ENCODE measurements around the gene ARMC5.
"Not testable (repeated sequence)": the region's sequence is repeated elsewhere in the genome, so short reads cannot be mapped to it uniquely, and the experiment has no call there.

ARMC5 gene

DNA sequence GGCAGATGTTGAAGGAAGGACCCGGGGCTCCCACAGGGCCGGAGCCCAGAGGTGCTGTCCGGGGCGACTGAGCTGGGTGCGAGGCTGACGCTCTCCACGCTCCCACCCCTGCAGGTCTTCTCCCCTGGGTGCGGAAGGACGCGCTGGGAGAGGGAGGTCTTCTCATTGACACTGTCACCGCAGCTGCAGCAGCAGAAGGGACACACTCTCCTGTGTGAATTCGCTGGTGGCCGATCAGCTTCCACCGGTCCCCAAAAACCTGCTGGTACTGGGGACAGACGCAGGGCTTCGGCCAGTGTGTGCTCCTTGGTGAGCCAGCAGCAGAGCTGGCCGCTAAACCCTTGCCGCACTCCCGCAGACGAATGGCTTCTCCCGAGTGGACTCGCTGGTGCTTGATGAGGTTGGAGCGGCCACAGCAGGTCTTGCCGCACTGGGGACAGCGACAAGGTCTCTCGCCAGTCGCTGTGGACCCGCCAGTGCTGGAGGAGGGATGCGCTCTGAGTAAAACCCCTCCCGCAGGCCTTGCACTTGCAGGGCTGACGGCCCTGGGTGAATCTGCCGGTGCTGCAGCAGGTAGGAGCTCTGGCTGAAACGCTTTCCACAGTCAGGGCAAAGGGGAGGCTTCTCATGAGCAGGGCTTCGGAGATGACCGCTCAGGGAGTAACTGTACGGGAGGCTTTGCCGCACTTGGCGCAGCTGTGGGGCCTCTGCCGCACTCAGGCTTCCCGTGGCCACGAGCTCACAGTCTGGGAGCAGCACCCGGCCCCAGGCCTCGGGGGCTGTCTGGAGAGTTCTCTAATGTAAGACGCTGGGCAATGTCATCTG is 22.9 kb upstream of the ARMC5 start:
- no peak for DNase-seq

DNA sequence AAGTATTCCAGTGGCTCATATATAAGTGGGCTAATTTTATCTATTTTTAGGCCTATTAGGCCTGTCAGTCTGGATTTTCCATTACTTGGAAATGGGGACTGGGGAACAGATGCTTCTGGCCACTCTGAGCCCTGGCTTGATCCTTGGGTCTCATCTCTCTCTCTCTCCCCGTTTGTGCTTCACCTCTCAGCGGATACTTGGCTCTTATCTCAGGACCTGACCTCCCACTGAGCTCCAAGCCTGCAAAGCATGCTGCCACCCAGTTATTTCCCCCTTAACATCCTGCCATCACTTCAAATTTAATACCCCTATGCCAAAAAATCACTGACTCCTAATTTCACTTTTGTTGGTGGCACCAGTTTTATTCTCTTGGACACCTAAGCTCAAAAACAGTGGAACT is 20.9 kb upstream of the ARMC5 start:
- DNase-seq = no peak

DNA sequence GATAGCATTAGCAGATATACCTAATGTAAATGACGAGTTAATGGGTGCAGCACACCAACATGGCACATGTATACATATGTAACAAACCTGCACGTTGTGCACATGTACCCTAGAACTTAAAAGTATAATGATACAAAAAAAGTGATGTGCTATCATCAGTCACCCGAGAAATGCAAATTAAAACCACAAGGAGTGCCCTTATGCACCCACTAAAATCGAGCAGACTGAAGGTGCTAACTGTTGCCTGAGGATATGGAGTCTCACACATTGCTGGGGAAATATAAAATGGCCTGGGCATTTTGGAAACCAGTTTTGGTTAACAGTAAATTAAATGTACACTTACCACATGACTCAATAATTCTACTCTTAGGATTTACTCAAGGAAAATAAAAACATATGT is 20.3 kb upstream of the ARMC5 start:
- not testable (repeated sequence) for DNase-seq

DNA sequence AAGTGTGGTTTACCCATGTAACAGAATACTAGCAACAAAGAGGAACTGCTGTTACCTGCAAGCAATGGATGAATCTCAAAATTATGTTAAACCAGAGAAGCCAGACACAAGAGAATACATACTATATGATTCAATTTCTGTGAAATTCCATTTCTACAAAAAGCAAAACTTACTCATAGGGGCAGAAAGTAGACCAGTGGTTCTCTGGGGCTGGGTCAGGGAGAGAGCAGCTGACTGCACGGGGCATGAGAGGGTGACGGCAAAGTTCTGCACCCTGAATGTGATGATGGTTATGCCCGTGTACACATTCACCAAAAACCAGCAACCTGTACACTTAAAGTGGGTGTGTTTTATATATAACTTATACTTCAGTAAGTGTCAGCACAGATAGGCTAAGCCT is 19.8 kb upstream of the ARMC5 start:
- no peak for DNase-seq

DNA sequence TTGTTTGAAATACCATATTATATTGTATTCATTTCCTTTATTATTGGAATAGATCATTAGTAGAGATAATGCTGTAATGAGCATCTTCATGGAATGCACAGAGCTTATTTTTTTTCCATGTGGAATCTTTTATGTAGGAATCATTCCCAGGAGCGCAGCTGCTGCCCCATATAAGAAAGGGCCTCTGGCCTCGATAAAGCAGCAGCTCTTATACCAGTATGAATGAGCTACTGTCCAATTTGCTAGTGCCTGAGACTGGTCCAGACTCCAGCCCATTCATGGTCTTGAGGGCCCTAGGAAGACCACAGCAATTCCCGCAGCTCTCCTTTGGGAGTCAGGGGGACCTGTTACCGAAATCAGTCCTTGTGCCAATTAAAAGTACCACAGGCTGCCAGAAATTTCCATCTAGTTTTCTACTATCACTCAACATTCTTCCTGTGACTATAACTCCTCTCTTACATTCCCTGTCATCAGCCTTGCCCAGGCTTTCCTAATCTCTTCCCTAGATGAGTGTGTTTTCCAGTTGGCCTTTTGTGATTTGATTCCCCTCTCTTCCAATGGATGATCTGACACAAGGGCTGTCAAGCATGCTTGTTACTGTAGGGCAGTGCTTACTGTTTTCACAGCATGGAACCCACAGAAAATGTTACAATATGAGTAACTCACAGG is 18.7 kb upstream of the ARMC5 start:
- no peak for DNase-seq

DNA sequence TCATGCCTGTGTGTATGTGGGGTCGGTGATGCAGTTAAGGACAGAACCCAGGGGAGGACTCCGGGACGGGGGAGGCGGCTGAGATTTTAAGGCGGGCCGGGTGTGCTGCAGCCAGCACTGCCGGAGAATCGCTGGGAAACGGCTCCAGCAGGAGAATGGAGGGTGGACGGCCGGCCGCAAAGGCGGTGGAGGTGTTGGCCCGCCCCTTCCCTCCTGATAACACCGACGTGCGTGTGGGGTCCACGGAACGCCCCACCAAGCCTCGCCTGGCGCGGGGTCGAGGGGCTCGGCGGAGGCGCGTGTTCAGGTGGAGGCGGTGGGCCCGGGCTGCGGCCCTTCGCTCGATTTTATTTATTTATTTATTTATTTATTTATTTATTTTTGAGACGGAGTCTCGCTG is 17.3 kb upstream of the ARMC5 start:
- DNase-seq = no peak

DNA sequence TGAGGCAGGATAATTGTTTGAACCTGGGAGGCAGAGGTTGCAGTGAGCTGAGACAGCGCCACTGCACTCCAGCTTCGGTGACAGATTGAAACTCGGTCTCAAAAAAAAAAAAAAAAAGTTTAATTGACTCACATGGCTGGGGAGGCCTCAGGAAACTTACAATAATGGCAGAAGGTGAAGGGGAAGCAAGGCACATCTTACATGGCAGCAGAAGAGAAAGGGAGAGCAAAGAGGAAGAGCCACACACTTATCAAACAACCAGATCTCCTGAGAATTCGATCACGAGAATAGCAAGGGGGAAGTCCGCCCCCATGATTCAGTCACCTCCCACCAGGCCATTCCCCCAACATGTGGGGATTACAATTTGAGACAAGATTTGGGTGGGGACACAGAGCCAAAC is 13.4 kb upstream of the ARMC5 start:
- not testable (repeated sequence) for DNase-seq

DNA sequence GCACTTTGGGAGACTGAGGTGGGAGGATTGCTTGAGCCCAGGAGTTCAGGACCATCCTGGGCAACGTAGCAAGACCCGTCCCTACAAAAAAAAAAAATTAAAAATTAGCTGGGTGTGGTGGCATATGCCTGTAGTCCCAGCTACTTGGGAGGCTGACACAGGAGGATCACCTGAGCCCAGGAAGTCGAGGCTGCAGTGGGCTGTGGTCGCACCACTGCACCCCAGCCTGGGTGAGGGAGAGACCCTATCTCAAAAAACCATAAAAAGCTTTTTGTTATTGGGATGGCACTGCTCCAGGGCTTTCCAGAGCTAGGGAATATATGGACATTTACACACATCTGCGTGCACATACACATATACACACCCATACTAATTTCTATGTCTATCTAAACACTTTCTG is 8.1 kb upstream of the ARMC5 start:
- no peak for DNase-seq

DNA sequence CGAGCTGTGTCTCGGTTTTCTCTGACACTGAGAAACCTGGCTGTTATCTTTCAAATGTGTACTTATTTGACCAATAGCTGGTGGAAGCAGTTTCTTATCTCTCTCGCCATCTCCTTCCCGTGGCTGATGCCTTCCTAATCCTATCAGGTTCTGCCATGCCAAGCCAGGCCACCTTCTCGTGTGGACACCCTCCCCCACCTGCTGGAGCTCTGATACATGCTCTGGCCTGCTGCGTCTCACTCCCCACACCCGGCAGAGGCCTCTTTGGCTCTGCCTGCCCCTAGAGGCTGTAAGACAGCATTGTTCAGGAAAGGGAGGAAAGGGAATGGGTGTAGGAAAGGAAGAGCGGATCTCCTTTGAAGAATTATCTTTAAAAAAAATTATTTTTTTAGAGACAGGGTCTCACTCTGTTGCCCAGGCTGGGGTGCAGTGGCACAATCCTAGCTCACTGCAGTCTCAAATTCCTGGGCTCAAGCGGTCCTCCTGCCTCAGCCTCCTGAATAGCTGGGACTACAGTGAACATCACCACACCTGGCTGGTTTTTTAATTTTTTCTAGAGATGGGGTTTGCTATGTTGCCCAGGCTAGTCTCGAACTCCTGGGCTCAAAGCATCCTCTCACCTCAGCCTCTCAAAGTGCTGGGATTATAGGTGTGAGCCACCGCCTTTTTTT is 7.5 kb upstream of the ARMC5 start:
- no peak for DNase-seq

DNA sequence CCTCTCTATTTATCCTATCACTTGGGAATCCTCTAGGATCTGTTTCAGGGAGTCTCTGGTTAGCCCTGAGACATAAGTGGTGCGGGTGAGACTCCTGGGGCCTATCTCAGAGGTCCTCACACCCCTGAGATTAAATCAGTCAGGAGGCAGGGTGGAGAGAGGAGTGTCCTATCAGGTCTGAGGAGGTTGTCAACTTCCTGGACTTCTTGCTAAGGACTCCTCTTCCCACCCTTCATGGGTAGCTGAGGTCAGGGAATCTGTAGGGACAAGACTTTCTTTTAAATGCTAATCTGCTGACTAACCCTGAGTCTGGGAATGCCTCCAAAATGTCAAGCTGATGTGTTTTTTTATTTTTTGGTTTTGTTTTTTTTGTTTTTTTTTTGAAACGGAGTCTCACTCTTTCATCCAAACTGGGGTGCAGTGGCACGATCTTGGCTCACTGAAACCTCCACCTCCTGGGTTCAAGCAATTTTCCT is 6.6 kb upstream of the ARMC5 start:
- DNase-seq = no peak

DNA sequence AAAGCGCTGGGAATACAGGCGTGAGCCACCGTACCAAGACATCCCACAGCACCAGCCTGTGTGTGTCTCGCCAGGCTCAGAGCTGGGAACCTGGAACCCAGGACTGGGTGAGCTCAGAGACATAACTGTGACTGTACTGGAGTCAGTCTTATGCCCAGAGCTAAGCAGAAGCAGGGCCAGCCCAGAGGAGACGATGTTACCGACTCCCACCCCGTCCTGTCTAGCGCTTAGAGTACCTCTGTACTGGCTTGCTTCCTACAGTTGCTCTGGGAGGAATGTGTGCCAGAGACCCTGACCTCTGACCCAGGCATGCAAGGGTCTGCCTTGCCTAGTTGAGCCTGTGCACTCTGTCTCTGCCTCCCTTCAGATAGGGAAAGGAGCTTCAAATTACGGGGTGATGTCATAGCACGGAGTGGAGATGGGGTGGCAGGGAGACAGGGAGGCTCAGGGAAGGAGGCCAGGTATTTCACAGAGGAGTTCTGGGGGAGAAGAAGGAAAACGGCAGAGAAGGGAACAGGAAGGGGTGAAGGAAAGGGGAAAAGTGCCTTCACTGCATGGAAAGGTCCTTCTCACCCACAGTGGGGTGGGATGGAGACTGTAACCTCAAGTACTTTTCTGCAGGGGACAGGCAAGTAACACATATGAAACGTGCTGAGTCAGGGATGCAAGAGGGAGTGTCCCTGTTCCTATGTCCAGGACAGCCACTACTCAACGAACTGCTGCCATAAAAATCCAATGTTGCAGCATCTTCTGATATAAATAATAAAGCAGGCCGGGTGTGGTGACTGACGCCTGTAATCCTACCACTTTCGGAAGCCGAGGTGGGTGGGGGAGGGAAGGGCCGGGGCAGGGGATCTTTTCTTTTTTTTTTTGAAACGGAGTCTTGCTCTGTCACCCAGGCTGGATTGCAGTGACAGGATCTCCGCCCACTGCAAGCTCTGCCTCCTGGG is 5.8 kb upstream of the ARMC5 start:
- DNase-seq = peak; percentile 57

DNA sequence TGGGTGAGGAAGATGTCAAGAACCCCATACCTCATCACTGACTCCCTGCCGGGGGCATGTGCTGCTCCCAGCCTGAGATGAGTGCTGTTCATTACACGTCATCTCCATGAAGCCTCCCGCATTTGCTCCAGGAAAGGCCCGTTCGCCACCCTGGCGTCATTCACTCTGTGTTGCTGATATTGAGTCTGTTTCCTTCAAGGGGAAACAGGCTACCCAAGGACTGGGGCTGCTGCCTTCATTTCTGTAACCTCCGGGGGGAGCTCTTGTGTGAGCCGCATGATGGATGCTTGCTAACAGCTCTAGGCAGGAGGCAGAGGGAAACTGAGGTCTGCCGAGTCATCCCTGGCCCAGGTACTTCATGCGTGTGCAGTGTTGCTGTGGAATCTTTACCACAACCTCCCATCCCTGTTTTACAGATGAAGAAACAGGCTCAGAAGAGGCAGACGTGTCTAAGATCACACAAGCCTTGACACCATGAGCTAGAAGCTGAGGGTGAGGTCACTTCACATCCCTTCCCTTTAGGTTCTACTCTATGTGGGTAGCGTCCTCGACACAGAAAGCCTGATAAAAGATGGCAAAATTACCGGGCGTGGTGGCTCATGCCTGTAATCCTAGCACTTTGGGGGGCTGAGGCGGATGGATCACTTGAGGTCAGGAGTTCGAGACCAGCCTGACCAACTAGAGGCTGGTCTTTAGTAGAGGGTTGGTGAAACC is 3.5 kb upstream of the ARMC5 start:
- no peak for DNase-seq

DNA sequence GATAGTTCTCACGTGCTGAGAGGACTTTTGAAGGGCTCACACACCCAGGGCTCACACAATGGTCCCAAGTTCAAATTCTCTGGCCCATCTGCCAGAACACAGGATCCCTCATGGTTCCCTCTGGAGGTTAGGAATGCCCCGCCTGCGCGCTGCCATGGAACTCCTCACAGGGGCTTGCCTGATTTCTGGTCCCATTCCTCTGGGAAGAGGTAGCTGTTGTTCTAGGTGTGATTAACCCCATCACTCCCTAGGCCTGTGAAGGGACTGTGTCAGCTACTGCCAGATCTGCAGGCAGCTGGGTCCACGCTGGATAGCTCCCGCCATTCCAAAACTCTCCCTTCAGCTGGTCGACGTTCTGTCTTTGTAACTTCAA is 2.3 kb upstream of the ARMC5 start:
- no peak for DNase-seq

DNA sequence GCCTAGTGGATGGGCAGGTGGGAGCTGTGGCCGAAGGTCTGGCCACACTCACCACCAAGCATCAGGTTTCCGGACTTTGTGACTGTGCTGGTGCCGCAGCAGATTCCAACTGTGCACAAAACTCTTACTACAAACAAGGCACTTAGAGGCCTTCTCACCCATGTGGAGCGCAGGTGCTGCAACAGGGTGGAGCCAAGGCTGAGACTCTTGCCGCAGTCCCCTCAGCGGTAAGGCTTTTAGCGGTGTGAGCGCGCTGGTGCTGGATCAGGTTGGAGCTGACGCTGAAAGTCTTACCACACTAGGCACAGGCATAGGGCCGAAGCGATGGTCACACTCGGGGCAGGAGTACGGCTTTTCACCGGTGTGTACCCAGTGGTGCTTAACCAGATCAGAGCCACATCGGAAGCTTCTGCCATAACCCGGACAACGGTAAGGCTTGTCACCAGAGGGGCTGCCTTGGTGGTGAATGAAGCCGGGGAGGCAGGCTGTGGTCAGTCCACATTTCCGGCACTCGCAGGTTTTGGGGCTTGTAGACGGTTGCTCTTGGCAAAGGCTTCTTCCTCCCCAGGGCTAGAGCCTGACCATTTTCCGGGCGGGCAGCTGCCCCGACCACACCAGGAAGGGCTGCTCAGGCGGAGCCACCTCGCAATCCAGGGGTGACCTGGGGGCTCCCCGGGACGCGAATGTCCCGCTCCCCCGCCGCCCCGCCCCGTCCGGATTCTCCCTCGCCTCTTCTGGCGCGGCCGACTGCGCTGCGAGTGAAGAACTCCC is 1.0 kb upstream of the ARMC5 start:
- peak; percentile 53 for DNase-seq

DNA sequence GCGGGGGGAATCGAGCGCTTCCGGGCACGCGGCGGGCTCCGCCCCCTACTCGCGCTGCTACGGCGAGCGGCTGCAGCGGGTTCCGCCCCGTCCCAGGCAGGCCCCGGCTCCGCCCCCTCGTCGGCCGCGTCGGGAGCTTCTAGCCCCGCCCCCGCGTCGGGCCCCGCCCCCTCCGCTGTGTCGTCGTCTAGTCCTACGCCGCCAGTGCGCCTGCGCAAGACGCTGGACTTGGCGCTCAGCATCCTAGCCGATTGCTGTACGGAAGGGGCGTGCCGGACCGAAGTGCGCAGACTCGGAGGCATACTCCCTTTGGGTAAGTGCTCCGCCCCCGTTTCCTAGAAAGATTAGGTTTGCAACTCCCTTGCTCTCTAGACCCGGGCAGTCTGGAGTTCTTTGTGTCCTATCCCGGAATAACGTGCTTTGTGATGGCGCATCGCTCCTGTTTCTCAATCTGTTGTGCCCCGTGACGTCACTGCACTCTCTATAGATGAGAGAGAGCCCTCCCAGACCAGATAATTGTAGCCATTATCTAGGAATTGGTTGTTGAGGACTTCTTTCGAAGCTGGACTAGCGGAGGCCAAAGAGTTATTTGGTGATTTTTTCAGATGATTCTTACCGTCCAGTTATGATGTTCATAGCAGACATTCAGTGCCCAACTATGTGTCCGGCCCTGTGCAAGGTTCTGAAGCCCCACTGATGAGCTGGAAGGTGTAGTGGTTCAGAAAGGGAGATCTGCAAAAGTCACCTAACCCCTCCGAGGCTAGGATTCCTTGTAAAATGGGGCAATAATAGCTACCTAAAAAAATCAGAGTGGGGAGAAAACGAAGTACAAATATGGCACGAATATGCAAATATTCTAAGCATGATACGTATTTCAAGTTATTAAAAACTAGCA is 633 bp downstream of the ARMC5 start:
- peak; percentile 100 for DNase-seq

DNA sequence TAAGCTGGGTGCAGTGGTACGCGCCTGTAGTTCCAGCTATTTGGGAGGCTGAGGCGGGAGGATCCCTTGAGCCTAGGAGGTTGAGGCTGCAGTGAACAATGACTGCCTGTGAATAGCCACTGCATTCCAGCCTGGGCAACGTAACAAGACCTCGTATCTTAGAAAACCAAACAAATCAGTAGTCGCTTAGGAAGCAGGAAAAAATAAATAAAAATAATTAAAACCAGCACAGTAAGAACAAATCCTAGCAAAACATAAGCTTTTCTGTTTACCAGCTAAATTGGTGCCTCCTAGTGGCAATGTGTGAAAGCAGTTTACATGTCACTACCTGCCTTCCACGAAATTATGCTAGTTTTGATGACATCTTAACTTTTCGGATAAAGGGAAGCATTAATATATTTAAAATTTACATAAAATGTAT is 1.3 kb downstream of the ARMC5 start:
- no peak for DNase-seq

DNA sequence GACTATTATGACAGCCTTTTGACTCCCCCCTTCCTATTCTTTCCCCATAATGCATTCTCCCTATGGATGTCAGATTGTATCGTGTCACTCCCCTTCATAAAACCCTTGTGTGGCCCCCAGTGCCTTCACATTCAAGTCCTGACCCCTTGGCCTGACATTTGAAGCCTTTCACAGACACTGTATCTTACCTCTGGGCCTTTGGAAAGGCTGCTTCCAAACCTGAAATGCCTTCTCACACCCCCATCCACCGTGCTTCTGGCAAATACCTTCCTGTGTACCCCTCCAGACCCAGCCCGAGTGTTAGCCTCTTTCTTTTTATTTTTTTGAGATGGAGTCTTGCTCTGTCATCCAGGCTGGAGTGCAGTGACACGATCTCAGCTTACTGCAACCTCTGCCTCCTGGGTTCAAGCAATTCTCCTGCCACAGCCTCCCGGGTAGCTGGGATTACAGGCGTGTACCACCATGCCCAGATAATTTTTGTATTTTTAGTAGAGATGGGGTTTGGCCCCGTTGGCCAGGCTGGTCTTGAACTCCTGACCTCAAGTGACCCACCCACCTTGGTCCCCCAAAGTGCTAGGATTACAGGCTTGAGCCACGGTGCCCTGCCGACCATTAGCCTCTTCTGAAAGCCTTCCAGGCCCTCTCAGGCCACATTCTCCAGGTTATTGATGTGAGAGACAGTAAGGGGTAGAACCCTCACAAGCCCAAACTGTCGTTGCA is 2.1 kb downstream of the ARMC5 start:
- no peak for DNase-seq

DNA sequence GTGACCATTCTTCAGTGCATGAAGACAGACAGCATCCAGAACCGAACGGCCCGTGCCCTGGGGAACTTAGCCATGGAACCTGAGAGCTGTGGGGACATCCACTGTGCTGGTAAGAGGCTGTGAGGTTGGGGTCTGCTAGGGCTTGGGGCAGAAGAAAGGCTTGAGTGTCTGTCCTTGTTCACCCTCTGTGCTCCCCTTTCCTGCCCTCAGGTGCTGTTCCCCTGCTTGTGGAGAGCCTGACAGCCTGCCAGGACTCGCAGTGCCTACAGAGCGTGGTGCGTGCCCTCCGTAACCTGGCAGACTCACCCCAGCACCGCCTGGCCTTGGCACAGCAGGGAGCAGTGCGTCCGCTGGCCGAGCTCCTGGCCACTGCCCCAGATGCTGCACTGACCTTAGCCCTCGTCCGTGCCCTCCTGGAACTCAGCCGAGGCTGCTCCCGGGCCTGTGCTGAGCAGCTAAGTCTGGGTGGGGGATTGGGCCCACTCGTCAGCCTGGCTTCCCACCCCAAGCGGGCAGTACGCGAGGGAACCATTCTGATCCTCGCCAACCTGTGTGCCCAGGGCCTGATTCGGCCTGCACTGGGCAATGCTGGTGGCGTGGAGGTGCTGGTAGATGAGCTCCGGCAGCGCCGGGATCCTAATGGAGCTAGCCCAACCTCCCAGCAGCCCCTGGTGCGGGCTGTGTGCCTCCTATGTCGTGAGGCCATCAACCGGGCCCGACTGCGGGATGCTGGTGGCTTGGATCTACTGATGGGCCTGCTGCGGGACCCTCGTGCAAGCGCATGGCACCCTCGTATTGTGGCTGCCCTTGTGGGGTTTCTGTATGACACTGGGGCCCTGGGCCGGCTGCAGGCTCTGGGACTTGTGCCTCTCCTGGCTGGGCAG is 2.9 kb downstream of the ARMC5 start:
- no peak for DNase-seq
